GM19397 (cell line): ENCODE measurements around the gene TFF3.

ENCODE experiments used
- ATAC-seq: cut with Tn5 transposase; IDR thresholded peaks from one replicate; pipeline ENCODE4 v1.9.1; 2021; ENCODE audit warnings: mild to moderate bottlenecking, moderate library complexity; ENCODE audit not compliant: unreplicated experiment

TFF3 gene

GRCh38 chr21:42321845-42322244, 6.6 kb upstream of the TFF3 start:
- no peak for ATAC-seq

- ATAC-seq = no peak
Measured at GRCh38 chr21:42321231-42321630, 6.0 kb upstream of the TFF3 start.

DNA sequence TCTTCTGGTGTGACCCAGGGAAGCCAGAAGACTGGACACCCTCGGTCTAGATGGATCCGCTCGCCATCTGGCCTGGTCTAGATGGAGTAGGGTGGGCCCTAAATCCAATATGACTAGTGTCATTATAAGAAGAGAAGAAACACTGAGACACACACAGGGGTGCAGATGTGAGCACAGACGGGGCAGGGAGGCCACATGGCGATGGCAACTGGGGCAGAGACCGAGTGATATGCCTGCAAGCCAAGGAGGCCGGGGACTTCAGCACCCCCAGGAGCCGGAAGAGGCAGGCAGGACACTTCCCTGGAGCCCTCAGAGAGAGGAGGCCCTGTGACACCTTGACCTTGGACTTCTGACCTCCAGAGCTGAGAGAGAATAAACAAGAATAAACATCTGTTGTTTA, 5.6 kb upstream of the TFF3 start:
- ATAC-seq = no peak

GRCh38 chr21:42319851-42320572, 4.8 kb upstream of the TFF3 start:
- ATAC-seq = no peak

DNA sequence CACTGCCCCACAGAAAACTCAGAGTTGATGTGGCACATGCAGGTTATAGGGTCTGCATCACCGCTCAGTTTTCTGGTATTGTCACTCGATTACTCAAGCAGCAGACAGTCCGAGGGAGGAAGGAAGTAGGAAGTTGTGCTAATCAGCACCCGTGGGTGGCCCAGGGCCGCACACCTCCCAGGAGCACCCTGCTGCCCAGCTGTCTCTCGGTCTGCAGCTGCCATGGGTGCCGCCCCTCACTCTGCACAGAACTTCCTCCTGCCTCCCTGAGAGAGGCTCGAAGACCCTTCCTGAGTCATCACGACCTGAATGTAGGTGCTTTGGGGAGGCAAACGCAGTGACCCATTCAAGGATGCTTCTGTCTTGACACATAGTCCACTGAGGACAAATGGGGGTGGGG, 4.2 kb upstream of the TFF3 start:
- ATAC-seq = no peak

GRCh38 chr21:42317826-42318746, 2.9 kb upstream of the TFF3 start:
- no peak for ATAC-seq

DNA sequence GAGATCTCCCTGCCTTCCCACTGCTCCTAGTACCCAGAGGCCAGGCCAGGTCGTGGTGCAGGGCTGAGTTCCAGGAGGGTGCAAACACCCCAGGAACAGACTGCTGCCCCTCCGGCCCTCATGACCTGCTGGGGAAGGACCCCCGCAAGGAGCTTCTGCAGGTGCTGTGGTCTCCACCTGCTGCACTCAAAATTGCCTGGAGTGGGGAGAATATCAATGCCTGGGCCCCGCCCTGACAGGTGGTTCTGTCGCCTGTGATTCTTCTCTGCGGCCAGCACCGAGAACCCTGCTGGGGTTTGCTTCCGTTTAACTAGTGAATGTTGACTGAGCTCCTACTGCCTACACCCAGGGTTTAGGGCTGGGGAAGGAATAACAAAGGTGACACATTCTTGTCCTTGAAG, 2.1 kb upstream of the TFF3 start:
- ATAC-seq = no peak

GRCh38 chr21:42316891-42317290, 1.7 kb upstream of the TFF3 start:
- ATAC-seq = no peak

GRCh38 chr21:42314616-42315295, 453 bp downstream of the TFF3 start:
- no peak for ATAC-seq

DNA sequence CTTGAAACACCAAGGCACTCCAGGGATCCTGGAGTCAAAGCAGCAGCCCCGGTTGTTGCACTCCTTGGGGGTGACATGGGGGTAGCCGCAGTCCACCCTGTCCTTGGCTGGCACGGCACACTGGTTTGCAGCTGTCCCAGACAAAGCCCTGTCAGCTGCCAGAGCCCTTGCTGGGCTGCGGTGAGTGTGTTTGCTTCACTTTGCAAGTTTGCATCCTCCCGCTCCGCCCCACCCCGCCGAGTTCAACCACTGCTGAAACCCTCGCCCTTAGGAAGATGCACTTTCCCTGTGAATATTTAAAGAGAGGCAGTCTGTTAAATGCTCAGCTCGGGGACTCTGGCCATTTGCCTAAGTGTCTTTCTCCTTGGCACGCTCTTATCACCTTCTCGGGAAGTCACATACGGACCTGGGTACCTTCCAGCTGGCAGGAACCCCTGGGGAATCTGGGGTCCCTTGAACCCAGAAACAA, 1.7 kb downstream of the TFF3 start:
- ATAC-seq = no peak

DNA sequence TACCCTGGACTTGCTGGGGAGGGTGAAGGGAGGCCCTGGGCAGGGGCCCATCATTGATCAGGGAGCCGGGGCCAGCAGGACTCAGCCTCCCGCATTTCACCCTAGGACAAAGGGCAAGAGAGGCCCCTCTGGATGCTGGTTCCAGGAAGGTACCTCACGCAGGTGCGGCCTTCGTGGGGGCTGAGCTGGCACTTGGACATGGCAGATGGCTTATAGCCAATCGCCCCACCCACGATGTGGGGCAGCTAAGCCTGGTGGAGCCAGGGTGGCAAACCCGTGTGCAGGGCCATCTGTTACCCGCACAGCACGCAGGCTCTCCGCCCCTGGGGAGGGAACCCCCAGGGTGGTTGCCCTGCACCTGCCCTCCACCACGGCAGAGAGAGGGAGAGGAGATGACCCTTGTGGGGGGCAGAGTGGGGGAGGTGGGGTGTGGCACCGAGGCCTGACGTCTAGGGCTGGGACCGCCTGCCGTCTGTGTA, 2.5 kb downstream of the TFF3 start:
- ATAC-seq = no peak

GRCh38 chr21:42311816-42312625, 3.2 kb downstream of the TFF3 start:
- ATAC-seq = no peak

DNA sequence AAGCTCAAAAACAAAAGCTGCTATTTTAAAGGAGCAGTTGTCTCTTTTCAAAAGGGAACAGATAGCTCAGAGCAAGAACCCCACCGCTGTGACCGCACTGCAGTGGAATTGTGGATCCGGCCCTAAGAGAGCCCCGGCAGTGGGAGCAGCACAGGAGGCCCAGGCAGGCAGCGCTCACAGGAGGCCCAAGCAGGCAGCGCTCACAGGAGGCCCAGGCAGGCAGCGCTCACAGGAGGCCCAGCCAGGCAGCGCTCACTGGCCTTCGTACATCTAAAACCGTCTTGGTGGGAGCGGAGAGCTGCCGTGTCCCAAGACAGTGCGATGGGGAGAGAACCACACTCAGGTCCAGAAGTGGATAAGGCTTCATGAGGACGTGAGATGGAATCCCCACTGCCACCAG, 4.0 kb downstream of the TFF3 start:
- no peak for ATAC-seq

- no peak for ATAC-seq
Measured at GRCh38 chr21:42310411-42311001, 4.7 kb downstream of the TFF3 start.

DNA sequence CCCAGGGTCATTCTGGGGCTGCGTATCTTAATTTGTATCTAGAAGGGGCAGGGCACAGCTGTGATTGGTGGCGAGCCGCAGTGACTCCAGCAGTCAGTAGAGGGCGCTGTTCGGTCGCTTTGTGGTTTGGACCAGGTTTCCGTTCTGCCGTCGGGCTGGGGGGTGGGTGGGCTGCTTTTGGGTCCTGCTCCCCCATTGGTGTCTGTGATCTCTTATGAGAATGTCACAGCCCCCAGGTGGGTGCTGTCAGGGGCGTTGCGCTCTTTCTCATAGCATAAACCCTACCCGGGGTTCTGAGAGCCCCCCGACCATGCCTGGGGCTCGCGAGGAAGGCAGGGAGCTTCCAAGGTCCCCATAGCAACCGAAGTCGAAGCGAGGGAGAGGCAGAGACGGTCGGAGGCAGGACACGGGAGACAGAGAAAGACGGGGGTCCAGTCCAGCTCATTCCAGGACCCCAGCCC, 5.4 kb downstream of the TFF3 start:
- no peak for ATAC-seq

- ATAC-seq = no peak
Measured at GRCh38 chr21:42308914-42309752, 6.1 kb downstream of the TFF3 start.

DNA sequence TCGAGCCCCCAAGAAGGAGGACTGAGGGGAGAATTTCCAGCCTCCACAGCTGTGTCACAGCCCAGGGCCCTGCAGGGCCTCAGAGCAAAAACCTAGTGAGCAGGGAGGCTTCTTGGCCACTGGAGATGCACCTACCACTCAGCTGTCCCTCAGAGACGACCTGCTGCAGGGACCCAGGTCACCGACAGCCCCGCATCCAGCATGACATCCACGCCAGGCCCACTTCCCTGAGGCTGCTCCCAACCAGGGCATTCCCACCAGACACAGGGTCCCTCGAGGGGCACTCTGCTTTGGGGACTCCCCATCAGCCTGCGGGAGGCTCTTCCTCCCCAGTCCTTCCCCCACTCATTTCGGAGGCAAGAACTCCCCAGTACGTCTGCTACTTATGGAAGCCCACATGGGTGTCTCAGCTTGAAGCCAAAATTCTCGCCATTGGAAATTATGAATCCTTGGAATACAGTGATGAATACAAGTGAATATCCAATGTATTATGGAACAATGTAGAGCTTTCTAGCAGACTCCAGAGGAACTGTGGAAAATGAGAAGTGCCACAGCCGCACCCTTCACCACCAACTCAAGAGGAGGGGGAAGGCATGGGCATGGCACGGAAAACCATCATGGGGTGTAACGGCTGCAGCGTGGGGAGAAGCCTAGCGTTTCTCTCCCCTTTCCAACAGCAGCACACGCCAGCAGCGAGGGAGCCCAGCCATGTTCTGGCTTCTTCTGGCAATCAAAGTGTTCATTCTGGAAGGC, 6.9 kb downstream of the TFF3 start:
- no peak for ATAC-seq

DNA sequence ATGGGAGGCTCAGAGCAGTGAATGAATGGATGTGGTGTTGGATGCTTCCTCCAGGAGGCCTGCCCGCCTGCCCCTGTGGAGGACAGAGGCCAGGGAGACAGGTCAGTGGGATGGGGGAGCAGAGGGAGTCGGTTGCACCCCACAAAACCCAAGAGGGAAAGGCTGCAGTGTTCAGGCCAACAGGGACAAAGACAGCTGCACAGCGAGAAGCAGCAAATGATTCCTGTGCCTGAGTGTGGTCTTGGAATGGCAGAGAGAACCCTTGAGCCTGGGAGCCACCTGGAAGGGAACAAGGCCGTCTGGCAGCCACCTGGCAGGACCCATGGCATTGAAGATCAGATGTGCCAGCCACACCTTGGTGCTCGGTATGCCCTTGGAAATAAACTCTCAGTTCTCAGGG, 8.1 kb downstream of the TFF3 start:
- no peak for ATAC-seq
